ENCODE data around the gene APOM. TPM values are rescaled to one million over a fixed set of nuclear protein-coding genes. Genes with fewer than 3 reads are reported as not detected.

The APOM gene
- total RNA-seq, 4 donors from 2014 or later: 0.62 to 7.4 (median 3.2) TPM

DNA sequence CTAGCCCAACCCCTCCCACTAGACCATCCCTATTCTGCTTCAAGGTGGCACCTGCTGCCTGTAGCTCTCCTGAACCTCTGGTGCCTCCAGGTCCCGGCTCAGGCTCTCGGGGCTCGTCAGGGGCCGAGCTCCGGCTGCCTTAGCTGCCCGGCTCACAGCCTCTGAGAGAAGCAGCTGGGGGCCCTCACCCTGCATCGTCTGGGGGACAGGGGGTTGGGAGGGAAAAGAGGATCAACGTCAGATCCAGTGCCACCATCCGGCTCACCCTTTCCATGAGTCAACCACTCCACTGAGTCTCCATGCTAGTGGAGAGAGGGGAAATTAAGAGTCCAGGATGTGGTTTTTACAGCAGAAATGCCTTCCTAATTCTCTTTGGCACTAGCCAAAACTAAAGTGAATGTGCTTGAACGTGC, 16.2 kb upstream of the APOM start:
- H3K36me3 ChIP-seq: peaks cover 0 to 100% of the 10 kb centered on the region in 2 donors
- H3K4me1 ChIP-seq: no peaks in the 10 kb centered on the region
- ATAC-seq: no peak
- no peak overlapping the region for H3K4me3 ChIP-seq
- H3K27ac ChIP-seq: peak overlapping the region in 1 of 4 donors; percentile 17
- 52 to 78% methylated on average over 1 to 3 of the region's 10 CpGs for WGBS, 2 donors (ENCODE audit: low coverage in 1 of 2)
- H3K9me3 ChIP-seq: no peaks in the 10 kb centered on the region
- H3K27me3 ChIP-seq: no peaks in the 10 kb centered on the region
- no peak for TF ChIP-seq POLR2AphosphoS5 (IDR thresholded peaks at IDR 0.05)
- TF ChIP-seq, protein P1, sequence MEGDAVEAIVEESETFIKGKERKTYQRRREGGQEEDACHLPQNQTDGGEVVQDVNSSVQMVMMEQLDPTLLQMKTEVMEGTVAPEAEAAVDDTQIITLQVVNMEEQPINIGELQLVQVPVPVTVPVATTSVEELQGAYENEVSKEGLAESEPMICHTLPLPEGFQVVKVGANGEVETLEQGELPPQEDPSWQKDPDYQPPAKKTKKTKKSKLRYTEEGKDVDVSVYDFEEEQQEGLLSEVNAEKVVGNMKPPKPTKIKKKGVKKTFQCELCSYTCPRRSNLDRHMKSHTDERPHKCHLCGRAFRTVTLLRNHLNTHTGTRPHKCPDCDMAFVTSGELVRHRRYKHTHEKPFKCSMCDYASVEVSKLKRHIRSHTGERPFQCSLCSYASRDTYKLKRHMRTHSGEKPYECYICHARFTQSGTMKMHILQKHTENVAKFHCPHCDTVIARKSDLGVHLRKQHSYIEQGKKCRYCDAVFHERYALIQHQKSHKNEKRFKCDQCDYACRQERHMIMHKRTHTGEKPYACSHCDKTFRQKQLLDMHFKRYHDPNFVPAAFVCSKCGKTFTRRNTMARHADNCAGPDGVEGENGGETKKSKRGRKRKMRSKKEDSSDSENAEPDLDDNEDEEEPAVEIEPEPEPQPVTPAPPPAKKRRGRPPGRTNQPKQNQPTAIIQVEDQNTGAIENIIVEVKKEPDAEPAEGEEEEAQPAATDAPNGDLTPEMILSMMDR (IDR thresholded peaks at IDR 0.05): no peak
- no peak for TF ChIP-seq EP300 (IDR thresholded peaks at IDR 0.05)
- no peak for TF ChIP-seq POLR2A (IDR thresholded peaks at IDR 0.05)

DNA sequence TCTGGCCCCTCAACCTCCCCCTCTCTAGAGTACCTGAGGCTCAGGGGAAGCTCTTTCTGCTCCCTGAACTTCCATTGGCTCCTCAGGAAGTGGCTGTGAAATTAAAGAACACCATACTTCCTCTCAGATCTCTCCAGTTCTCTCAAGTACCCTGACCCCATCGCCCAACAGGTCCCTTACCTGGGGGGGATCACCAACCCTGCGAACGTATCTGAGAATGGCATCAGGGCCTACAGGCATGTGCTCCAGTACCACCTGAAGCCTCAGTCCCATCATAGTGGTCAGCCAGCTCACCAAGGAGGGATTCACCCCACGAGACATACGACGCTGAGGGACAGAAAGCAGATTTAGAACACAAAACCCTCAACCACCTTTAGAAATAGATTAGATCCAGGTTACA, 15.1 kb upstream of the APOM start:
- Histone ChIP-seq H3K27ac (no peak overlapping the region), H3K4me3 (no peak overlapping the region), H3K36me3 (peaks cover 0 to 100% of the 10 kb centered on the region in 2 donors), H3K9me3 (no peaks in the 10 kb centered on the region), H3K4me1 (no peaks in the 10 kb centered on the region), H3K27me3 (no peaks in the 10 kb centered on the region)
- WGBS, 2 donors (ENCODE audit: low coverage in 1 of 2): no CpG with 5 or more reads among the region's 6 CpGs
- TF ChIP-seq EP300 (IDR thresholded peaks at IDR 0.05) (no peak), POLR2A (IDR thresholded peaks at IDR 0.05) (no peak), POLR2AphosphoS5 (IDR thresholded peaks at IDR 0.05) (no peak)
- TF ChIP-seq, protein P1 (IDR thresholded peaks at IDR 0.05): no peak
- no peak for ATAC-seq

DNA sequence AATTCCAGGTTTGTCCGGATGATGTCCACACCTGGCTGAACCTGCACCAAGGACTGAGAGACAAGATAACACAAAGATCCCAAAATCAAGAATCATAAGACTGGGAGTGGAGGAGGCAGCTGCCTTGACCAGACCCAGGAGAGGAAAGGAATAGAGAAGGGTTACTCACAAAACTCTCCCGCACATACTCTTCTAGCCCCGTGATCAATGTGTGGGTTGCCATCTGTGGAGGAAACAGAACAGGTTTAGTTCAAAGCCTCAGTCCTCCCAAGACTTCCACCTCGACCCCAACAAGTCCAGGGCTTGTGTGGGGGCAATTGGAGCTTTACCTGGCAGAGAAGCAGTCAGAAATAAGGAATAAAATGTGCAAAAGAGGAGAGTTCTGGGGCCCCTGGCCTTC, 14.3 kb upstream of the APOM start:
- peaks cover 0 to 100% of the 10 kb centered on the region in 2 donors for H3K36me3 ChIP-seq
- TF ChIP-seq EP300 (IDR thresholded peaks at IDR 0.05) (no peak), POLR2AphosphoS5 (IDR thresholded peaks at IDR 0.05) (no peak), POLR2A (IDR thresholded peaks at IDR 0.05) (no peak)
- TF ChIP-seq, protein P1 (IDR thresholded peaks at IDR 0.05): no peak
- no peaks in the 10 kb centered on the region for H3K9me3 ChIP-seq
- H3K27me3 ChIP-seq: no peaks in the 10 kb centered on the region
- no peak for ATAC-seq
- no peak overlapping the region for H3K27ac ChIP-seq
- no peak overlapping the region for H3K4me3 ChIP-seq
- WGBS, 2 donors (ENCODE audit: low coverage in 1 of 2): 79% methylated on average over 3 of the region's 4 CpGs; no CpG with 5 or more reads in 1 of the 2 donors
- no peaks in the 10 kb centered on the region for H3K4me1 ChIP-seq

DNA sequence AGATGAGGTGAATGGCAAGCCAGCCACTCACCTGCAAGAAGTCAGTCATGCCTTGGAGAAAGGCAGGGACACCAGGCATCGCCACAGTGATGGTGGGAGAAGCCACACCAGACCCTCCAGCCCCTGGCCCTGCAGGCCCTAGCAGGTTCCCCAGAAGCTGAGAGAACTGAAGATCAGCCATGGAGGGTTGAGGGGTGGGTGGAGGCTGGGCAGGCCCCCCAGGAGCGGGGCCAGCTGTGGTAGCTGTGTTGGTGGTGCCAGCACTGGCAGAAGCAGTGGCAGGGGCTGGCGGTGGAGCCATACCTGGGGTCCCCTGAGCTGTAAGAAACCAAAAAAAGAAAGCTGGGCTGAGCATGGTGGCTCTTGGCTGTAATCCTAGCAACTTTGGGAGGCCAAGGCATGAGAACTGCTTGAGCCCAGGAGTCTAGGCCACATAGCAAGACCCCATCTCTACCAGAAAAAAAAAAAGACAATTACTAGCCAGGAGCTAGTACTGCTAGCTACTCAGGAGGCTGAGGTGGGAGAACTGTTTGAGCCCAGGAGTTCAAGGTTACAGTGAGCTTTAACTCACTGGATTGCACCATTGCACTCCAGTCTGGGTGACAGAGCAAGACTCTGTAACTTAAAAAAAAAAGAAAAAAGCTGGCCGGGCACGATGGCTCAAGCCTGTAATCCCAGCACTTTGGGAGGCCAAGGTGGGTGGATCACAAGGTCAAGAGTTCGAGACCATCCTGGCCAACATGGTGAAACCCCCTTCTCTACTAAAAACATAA, 12.7 kb upstream of the APOM start:
- TF ChIP-seq POLR2AphosphoS5 (IDR thresholded peaks at IDR 0.05) (no peak), POLR2A (IDR thresholded peaks at IDR 0.05) (no peak), EP300 (IDR thresholded peaks at IDR 0.05) (no peak)
- TF ChIP-seq, protein P1 (IDR thresholded peaks at IDR 0.05): no peak
- no peaks in the 10 kb centered on the region for H3K27me3 ChIP-seq
- no peaks in the 10 kb centered on the region for H3K9me3 ChIP-seq
- ATAC-seq: no peak
- H3K4me3 ChIP-seq: no peak overlapping the region
- 80 to 90% methylated on average over 1 to 2 of the region's 6 CpGs for WGBS, 2 donors (ENCODE audit: low coverage in 1 of 2)
- no peak overlapping the region for H3K27ac ChIP-seq
- no peaks in the 10 kb centered on the region for H3K4me1 ChIP-seq
- H3K36me3 ChIP-seq: peaks cover 0 to 100% of the 10 kb centered on the region in 2 donors

All from gastroesophageal sphincter (tissue), 4 donors.